ENCODE data around the gene SSPN.

Gene SSPN

DNA sequence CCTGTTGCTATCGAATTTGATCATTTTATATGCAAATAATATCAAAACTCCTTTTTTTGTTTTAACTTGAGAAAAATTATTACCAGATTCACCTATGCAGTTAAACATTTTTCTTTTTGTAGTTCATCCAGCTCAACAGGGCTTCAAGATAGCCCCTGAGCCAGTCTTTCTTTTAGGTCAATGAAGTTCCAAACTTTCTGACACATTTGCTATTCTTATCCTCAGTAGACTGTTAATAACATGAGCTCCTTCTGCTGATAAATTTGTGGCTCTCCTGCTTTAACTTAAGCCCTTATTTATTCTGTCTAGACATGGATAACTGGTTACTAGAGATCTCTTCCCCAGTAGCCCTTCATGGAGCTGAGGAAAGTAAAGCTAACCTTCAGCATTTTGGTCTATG, 33.2 kb upstream of the SSPN start:
- Histone ChIP-seq H3K36me3 (ENCODE audit: low read length) (no peaks in the 10 kb centered on the region), H3K9me3 (ENCODE audit: insufficient read depth, low read length) (no peaks in the 10 kb centered on the region), H2AFZ (ENCODE audit: low read depth, low read length, severe bottlenecking) (no peak overlapping the region), H3K27me3 (ENCODE audit: low read length) (no peaks in the 10 kb centered on the region), H3F3A (ENCODE audit: insufficient read depth) (no peaks in the 10 kb centered on the region), H4K20me1 (ENCODE audit: low read depth, low read length) (no peaks in the 10 kb centered on the region; the same call in 1 of the 2 replicates), H3K4me2 (ENCODE audit: low read depth, low read length, poor library complexity, severe bottlenecking) (no peak overlapping the region), H3K9ac (ENCODE audit: low read length) (no peak overlapping the region), H3K9me2 (replicated peaks; ENCODE audit: insufficient read depth, low read length) (no peaks in the 10 kb centered on the region), H3K4me3 (ENCODE audit: insufficient read depth, low read length, poor library complexity, severe bottlenecking) (no peak overlapping the region), H3K79me2 (ENCODE audit: insufficient read depth, low read length) (no peaks in the 10 kb centered on the region), H3K27ac (ENCODE audit: low read depth, low read length) (no peak overlapping the region)
- no peak for TF ChIP-seq EZH2phosphoT487 (conservative IDR thresholded peaks at IDR 0.05; ENCODE audit: low read length)
- TF ChIP-seq, protein P1, sequence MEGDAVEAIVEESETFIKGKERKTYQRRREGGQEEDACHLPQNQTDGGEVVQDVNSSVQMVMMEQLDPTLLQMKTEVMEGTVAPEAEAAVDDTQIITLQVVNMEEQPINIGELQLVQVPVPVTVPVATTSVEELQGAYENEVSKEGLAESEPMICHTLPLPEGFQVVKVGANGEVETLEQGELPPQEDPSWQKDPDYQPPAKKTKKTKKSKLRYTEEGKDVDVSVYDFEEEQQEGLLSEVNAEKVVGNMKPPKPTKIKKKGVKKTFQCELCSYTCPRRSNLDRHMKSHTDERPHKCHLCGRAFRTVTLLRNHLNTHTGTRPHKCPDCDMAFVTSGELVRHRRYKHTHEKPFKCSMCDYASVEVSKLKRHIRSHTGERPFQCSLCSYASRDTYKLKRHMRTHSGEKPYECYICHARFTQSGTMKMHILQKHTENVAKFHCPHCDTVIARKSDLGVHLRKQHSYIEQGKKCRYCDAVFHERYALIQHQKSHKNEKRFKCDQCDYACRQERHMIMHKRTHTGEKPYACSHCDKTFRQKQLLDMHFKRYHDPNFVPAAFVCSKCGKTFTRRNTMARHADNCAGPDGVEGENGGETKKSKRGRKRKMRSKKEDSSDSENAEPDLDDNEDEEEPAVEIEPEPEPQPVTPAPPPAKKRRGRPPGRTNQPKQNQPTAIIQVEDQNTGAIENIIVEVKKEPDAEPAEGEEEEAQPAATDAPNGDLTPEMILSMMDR (IDR thresholded peaks at IDR 0.05; ENCODE audit: insufficient read depth, low read length, poor library complexity, severe bottlenecking) = no peak

DNA sequence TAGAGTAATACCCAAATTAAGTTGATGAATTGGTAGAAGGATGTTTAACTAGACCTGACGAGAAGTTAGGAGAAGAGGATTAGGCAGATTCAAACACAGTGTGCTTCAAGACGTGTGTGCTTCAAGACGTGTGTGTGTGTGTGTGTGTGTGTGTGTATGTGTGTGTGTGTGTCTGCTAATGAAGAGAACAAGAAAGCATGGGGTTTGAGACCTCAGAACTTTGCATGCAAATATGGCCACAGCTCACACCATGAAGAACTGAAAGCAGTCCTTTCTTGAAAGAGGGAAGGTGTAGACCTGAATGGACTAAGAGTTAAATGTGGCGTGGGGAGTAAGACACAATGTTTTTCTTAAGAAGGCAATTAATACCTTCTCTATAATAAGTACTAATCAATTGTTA, 32.5 kb upstream of the SSPN start:
- Histone ChIP-seq H4K20me1 (ENCODE audit: low read depth, low read length) (no peaks in the 10 kb centered on the region), H3K9me3 (ENCODE audit: insufficient read depth, low read length) (no peaks in the 10 kb centered on the region), H3K36me3 (ENCODE audit: low read length) (no peaks in the 10 kb centered on the region), H3K27ac (ENCODE audit: low read depth, low read length) (no peak overlapping the region), H3F3A (ENCODE audit: insufficient read depth) (no peaks in the 10 kb centered on the region), H3K4me3 (ENCODE audit: insufficient read depth, low read length, poor library complexity, severe bottlenecking) (no peak overlapping the region), H3K9ac (ENCODE audit: low read length) (no peak overlapping the region), H3K79me2 (ENCODE audit: insufficient read depth, low read length) (no peaks in the 10 kb centered on the region), H3K27me3 (ENCODE audit: low read length) (no peaks in the 10 kb centered on the region), H3K4me2 (ENCODE audit: low read depth, low read length, poor library complexity, severe bottlenecking) (no peak overlapping the region), H3K9me2 (replicated peaks; ENCODE audit: insufficient read depth, low read length) (no peaks in the 10 kb centered on the region), H2AFZ (ENCODE audit: low read depth, low read length, severe bottlenecking) (no peak overlapping the region)
- TF ChIP-seq EZH2phosphoT487 (conservative IDR thresholded peaks at IDR 0.05; ENCODE audit: low read length) = no peak
- TF ChIP-seq, protein P1 (IDR thresholded peaks at IDR 0.05; ENCODE audit: insufficient read depth, low read length, poor library complexity, severe bottlenecking) = no peak

DNA sequence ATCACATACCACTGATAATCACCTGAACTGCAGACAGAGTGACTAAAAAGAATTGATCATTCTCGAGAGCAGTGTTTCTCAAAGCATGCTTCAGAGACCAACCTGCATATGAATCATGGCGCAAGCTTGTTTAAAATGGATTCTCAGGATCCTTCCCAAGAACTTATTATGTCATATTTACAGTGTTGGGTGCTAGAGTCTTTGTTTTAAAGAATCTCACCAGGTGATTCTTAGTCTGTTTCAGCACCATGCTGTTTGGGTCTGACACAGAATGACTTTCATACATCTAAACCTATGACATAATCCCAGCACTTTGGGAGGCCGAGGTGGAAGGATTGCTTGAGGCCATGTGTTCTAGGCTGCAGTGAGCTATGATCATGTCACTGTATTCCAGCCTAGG, 31.3 kb upstream of the SSPN start:
- Histone ChIP-seq H3K4me3 (ENCODE audit: insufficient read depth, low read length, poor library complexity, severe bottlenecking) (no peak overlapping the region), H3K27ac (ENCODE audit: low read depth, low read length) (no peak overlapping the region), H3K36me3 (ENCODE audit: low read length) (no peaks in the 10 kb centered on the region), H3K9me2 (replicated peaks; ENCODE audit: insufficient read depth, low read length) (no peaks in the 10 kb centered on the region), H3K27me3 (ENCODE audit: low read length) (no peaks in the 10 kb centered on the region), H3F3A (ENCODE audit: insufficient read depth) (no peaks in the 10 kb centered on the region), H3K79me2 (ENCODE audit: insufficient read depth, low read length) (no peaks in the 10 kb centered on the region), H3K9ac (ENCODE audit: low read length) (no peak overlapping the region), H3K4me2 (ENCODE audit: low read depth, low read length, poor library complexity, severe bottlenecking) (no peak overlapping the region), H3K9me3 (ENCODE audit: insufficient read depth, low read length) (no peaks in the 10 kb centered on the region), H4K20me1 (ENCODE audit: low read depth, low read length) (no peaks in the 10 kb centered on the region), H2AFZ (ENCODE audit: low read depth, low read length, severe bottlenecking) (no peak overlapping the region)
- TF ChIP-seq, protein P1 (IDR thresholded peaks at IDR 0.05; ENCODE audit: insufficient read depth, low read length, poor library complexity, severe bottlenecking) = no peak
- TF ChIP-seq EZH2phosphoT487 (conservative IDR thresholded peaks at IDR 0.05; ENCODE audit: low read length) = no peak
